ENCODE measurements around the gene TRAF3.

Gene TRAF3

GRCh38 chr14:102952276-102952675, 175.0 kb downstream of the TRAF3 start:
- Histone ChIP-seq H3K4me1 (ENCODE audit: control insufficient read depth, low read depth, low read length) (peaks cover 3% of the 10 kb centered on the region), H3K27ac (ENCODE audit: low read depth, low read length) (no peak overlapping the region), H3K36me3 (ENCODE audit: control insufficient read depth, insufficient read depth, low read length) (peaks cover 12% of the 10 kb centered on the region), H3K9ac (ENCODE audit: low read length) (no peak overlapping the region), H3K23ac (ENCODE audit: low read length) (no peak overlapping the region), H2BK120ac (ENCODE audit: low read depth, low read length) (no peak overlapping the region), H3K79me1 (ENCODE audit: low read length) (no peaks in the 10 kb centered on the region), H3K4ac (ENCODE audit: low read depth, low read length) (no peak overlapping the region), H3K4me2 (ENCODE audit: low read length) (no peak overlapping the region), H3K27me3 (ENCODE audit: insufficient read depth, low read length, poor library complexity) (no peaks in the 10 kb centered on the region), H2AK5ac (ENCODE audit: low read length) (no peak overlapping the region), H3K4me3 (ENCODE audit: low read length) (no peak overlapping the region), H2BK15ac (replicated peaks; ENCODE audit: low read depth) (no peak overlapping the region), H3K79me2 (ENCODE audit: control insufficient read depth, insufficient read depth, low read length) (no peaks in the 10 kb centered on the region), H4K8ac (ENCODE audit: low read depth, low read length) (no peak overlapping the region), H2BK5ac (ENCODE audit: low read length) (no peak overlapping the region), H3K56ac (ENCODE audit: low read length) (no peak overlapping the region), H3K18ac (ENCODE audit: low read length) (no peak overlapping the region), H4K5ac (ENCODE audit: low read length) (no peak overlapping the region)
- no CpG with 5 or more reads among the region's 6 CpGs for WGBS (ENCODE audit: extremely low coverage, insufficient coverage, low lambda C conversion rate)
- no peak for DNase-seq

- H3K79me1 ChIP-seq (ENCODE audit: low read length), result no peaks in the 10 kb centered on the region
- H2BK120ac ChIP-seq (ENCODE audit: low read depth, low read length), result no peak overlapping the region
- H3K18ac ChIP-seq (ENCODE audit: low read length), result no peak overlapping the region
- WGBS (ENCODE audit: extremely low coverage, insufficient coverage, low lambda C conversion rate), result no CpG with 5 or more reads among the region's 15 CpGs
- no peak overlapping the region for H3K23ac ChIP-seq (ENCODE audit: low read length)
- H2AK5ac ChIP-seq (ENCODE audit: low read length), result no peak overlapping the region
- no peaks in the 10 kb centered on the region for H3K79me2 ChIP-seq (ENCODE audit: control insufficient read depth, insufficient read depth, low read length)
- H3K36me3 ChIP-seq (ENCODE audit: control insufficient read depth, insufficient read depth, low read length), result peaks cover 14% of the 10 kb centered on the region
- no peak overlapping the region for H4K8ac ChIP-seq (ENCODE audit: low read depth, low read length)
- H3K4me3 ChIP-seq (ENCODE audit: low read length), result no peak overlapping the region
- no peak for DNase-seq
- no peak overlapping the region for H3K56ac ChIP-seq (ENCODE audit: low read length)
- H3K4me1 ChIP-seq (ENCODE audit: control insufficient read depth, low read depth, low read length), result peaks cover 3% of the 10 kb centered on the region
- H3K4ac ChIP-seq (ENCODE audit: low read depth, low read length), result no peak overlapping the region
- H4K5ac ChIP-seq (ENCODE audit: low read length), result no peak overlapping the region
- H2BK5ac ChIP-seq (ENCODE audit: low read length), result no peak overlapping the region
- H3K27me3 ChIP-seq (ENCODE audit: insufficient read depth, low read length, poor library complexity), result no peaks in the 10 kb centered on the region
- no peak overlapping the region for H3K27ac ChIP-seq (ENCODE audit: low read depth, low read length)
- H3K9ac ChIP-seq (ENCODE audit: low read length), result no peak overlapping the region
- H2BK15ac ChIP-seq (replicated peaks; ENCODE audit: low read depth), result no peak overlapping the region
- no peak overlapping the region for H3K4me2 ChIP-seq (ENCODE audit: low read length)
These were observed 175.9 kb downstream of the TRAF3 start for GRCh38 chr14:102953100-102953499.

- H2AK5ac ChIP-seq (ENCODE audit: low read length), result no peak overlapping the region
- peaks cover 13% of the 10 kb centered on the region for H3K36me3 ChIP-seq (ENCODE audit: control insufficient read depth, insufficient read depth, low read length)
- H3K79me2 ChIP-seq (ENCODE audit: control insufficient read depth, insufficient read depth, low read length), result no peaks in the 10 kb centered on the region
These were observed 177.0 kb downstream of the TRAF3 start for GRCh38 chr14:102954081-102954789.

GRCh38 chr14:102955636-102956408, 178.6 kb downstream of the TRAF3 start:
- H3K79me2 ChIP-seq (ENCODE audit: control insufficient read depth, insufficient read depth, low read length), result no peaks in the 10 kb centered on the region
- no peak overlapping the region for H2BK15ac ChIP-seq (replicated peaks; ENCODE audit: low read depth)

More at GRCh38 chr14:102954081-102954789, 177.0 kb downstream of the TRAF3 start:
- Histone ChIP-seq H3K4me1 (ENCODE audit: control insufficient read depth, low read depth, low read length) (peaks cover 3% of the 10 kb centered on the region), H2BK5ac (ENCODE audit: low read length) (no peak overlapping the region), H3K23ac (ENCODE audit: low read length) (no peak overlapping the region), H3K27ac (ENCODE audit: low read depth, low read length) (no peak overlapping the region), H3K18ac (ENCODE audit: low read length) (no peak overlapping the region), H3K9ac (ENCODE audit: low read length) (no peak overlapping the region), H3K27me3 (ENCODE audit: insufficient read depth, low read length, poor library complexity) (no peaks in the 10 kb centered on the region), H3K56ac (ENCODE audit: low read length) (no peak overlapping the region), H4K5ac (ENCODE audit: low read length) (no peak overlapping the region), H2BK120ac (ENCODE audit: low read depth, low read length) (no peak overlapping the region), H4K8ac (ENCODE audit: low read depth, low read length) (no peak overlapping the region), H3K79me1 (ENCODE audit: low read length) (no peaks in the 10 kb centered on the region), H2BK15ac (replicated peaks; ENCODE audit: low read depth) (no peak overlapping the region), H3K4me3 (ENCODE audit: low read length) (no peak overlapping the region), H3K4ac (ENCODE audit: low read depth, low read length) (no peak overlapping the region), H3K4me2 (ENCODE audit: low read length) (no peak overlapping the region)
- no peak for DNase-seq
- WGBS (ENCODE audit: extremely low coverage, insufficient coverage, low lambda C conversion rate), result no CpG with 5 or more reads among the region's 18 CpGs

GRCh38 chr14:102957222-102957621, 180.0 kb downstream of the TRAF3 start:
- Histone ChIP-seq H3K23ac (ENCODE audit: low read length) (no peak overlapping the region), H3K9ac (ENCODE audit: low read length) (no peak overlapping the region), H3K56ac (ENCODE audit: low read length) (no peak overlapping the region), H2BK15ac (replicated peaks; ENCODE audit: low read depth) (no peak overlapping the region), H3K27ac (ENCODE audit: low read depth, low read length) (no peak overlapping the region), H3K4me1 (ENCODE audit: control insufficient read depth, low read depth, low read length) (peaks cover 3% of the 10 kb centered on the region), H3K79me2 (ENCODE audit: control insufficient read depth, insufficient read depth, low read length) (no peaks in the 10 kb centered on the region), H2BK5ac (ENCODE audit: low read length) (no peak overlapping the region), H4K5ac (ENCODE audit: low read length) (no peak overlapping the region), H3K4me2 (ENCODE audit: low read length) (no peak overlapping the region), H2BK120ac (ENCODE audit: low read depth, low read length) (no peak overlapping the region), H3K79me1 (ENCODE audit: low read length) (no peaks in the 10 kb centered on the region), H3K18ac (ENCODE audit: low read length) (no peak overlapping the region), H3K27me3 (ENCODE audit: insufficient read depth, low read length, poor library complexity) (no peaks in the 10 kb centered on the region), H3K4me3 (ENCODE audit: low read length) (no peak overlapping the region), H2AK5ac (ENCODE audit: low read length) (no peak overlapping the region), H3K36me3 (ENCODE audit: control insufficient read depth, insufficient read depth, low read length) (peaks cover 9% of the 10 kb centered on the region), H3K4ac (ENCODE audit: low read depth, low read length) (no peak overlapping the region), H4K8ac (ENCODE audit: low read depth, low read length) (no peak overlapping the region)
- DNase-seq, result no peak
- no CpG with 5 or more reads among the region's 10 CpGs for WGBS (ENCODE audit: extremely low coverage, insufficient coverage, low lambda C conversion rate)

More at GRCh38 chr14:102955636-102956408, 178.6 kb downstream of the TRAF3 start:
- H3K4me3 ChIP-seq (ENCODE audit: low read length), result no peak overlapping the region
- H3K4me2 ChIP-seq (ENCODE audit: low read length), result no peak overlapping the region
- peaks cover 3% of the 10 kb centered on the region for H3K4me1 ChIP-seq (ENCODE audit: control insufficient read depth, low read depth, low read length)
- peaks cover 8% of the 10 kb centered on the region for H3K36me3 ChIP-seq (ENCODE audit: control insufficient read depth, insufficient read depth, low read length)
- no peaks in the 10 kb centered on the region for H3K27me3 ChIP-seq (ENCODE audit: insufficient read depth, low read length, poor library complexity)
- H3K79me1 ChIP-seq (ENCODE audit: low read length), result no peaks in the 10 kb centered on the region
- no peak overlapping the region for H2BK120ac ChIP-seq (ENCODE audit: low read depth, low read length)
- no peak overlapping the region for H3K9ac ChIP-seq (ENCODE audit: low read length)
- H3K56ac ChIP-seq (ENCODE audit: low read length), result no peak overlapping the region
- no CpG with 5 or more reads among the region's 8 CpGs for WGBS (ENCODE audit: extremely low coverage, insufficient coverage, low lambda C conversion rate)
- DNase-seq, result no peak
- H4K8ac ChIP-seq (ENCODE audit: low read depth, low read length), result no peak overlapping the region
- H3K27ac ChIP-seq (ENCODE audit: low read depth, low read length), result no peak overlapping the region
- no peak overlapping the region for H2AK5ac ChIP-seq (ENCODE audit: low read length)
- no peak overlapping the region for H3K4ac ChIP-seq (ENCODE audit: low read depth, low read length)
- no peak overlapping the region for H4K5ac ChIP-seq (ENCODE audit: low read length)
- no peak overlapping the region for H2BK5ac ChIP-seq (ENCODE audit: low read length)
- H3K18ac ChIP-seq (ENCODE audit: low read length), result no peak overlapping the region
- H3K23ac ChIP-seq (ENCODE audit: low read length), result no peak overlapping the region
